Ectodermal cell (in vitro differentiated cells): ENCODE data around the gene DNAJC18.

ENCODE experiments used
- H3K27ac ChIP-seq: 2 replicates; pipeline ENCODE4 v1.7.0; 2013; ENCODE audit warnings: mild to moderate bottlenecking, low read depth, low read length; ENCODE audit not compliant: insufficient read depth, poor library complexity, severe bottlenecking
- H3K27me3 ChIP-seq: 2 replicates; pipeline ENCODE4 v1.7.0; 2013; ENCODE audit warnings: mild to moderate bottlenecking, low read length; ENCODE audit not compliant: insufficient read depth, control insufficient read depth, poor library complexity, severe bottlenecking
- H3K36me3 ChIP-seq: one replicate; pipeline ENCODE4 v1.7.0; 2013; ENCODE audit warnings: low read length; ENCODE audit not compliant: control insufficient read depth, insufficient read depth
- H3K4me1 ChIP-seq: one replicate; pipeline ENCODE4 v1.7.0; 2013; ENCODE audit warnings: low read length; ENCODE audit not compliant: control insufficient read depth, insufficient read depth
- H3K4me3 ChIP-seq: 2 replicates; pipeline ENCODE4 v1.7.0; 2013; ENCODE audit warnings: low read depth, low read length, control low read depth; ENCODE audit not compliant: insufficient read depth
- H3K9me3 ChIP-seq: 2 replicates; pipeline ENCODE4 v1.7.0; 2013; ENCODE audit warnings: mild to moderate bottlenecking, low read length, moderate library complexity; ENCODE audit not compliant: control insufficient read depth
- WGBS, 2 experiments: methylation state at CpG; one replicate each; pipeline ENCODE4 v1.1.7; 2013; ENCODE audit warnings: missing lambda C conversion rate in 2 of 2; 5-methylcytosine and 5-hydroxymethylcytosine counted together

Gene DNAJC18

DNA sequence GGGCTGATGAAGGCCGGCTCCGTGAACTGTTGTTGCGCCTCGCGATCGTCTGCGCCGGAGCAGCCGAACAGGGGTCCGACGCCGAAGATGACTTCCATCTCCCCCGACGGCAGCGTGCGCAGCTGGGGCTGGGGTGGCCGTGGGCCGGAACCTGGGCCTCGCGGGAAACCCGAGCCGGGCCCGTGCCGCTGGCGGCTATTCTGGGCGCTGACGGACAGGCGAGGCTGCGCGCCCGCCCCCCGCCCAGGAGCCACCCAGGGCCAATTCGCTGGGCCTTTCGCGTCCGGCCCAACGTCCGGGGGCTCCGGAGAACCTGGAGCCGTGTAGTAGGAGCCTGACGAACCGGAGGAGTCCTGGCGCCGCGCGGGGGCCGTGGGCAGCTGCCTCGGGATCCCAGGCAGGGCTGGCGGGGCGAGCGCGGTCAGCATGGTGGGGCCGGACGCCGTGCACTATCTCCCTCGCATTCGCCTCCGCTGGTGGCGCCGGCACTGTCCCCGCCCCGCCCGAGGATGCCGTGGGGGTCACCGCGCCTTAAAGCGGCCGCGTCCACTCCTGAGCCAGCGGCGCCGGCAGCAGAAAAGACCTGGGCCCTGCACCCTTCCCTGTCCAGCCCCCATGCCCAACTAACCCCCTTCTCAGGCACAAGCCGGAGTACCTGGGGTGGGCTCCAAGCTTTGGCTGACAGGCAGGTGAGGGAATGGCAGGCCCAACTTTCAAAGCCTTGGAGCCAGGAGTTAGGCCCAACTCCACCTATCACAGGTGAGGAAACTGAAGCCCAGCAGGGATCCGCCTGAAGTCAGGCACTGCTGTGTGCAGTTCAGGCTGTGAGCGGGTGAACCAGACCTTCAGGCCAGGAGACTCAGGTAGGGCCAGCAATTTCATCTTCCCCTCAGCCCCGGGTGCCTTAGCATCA is 44.4 kb downstream of the DNAJC18 start, which contains the start of gene PROB1:
Gene PROB1, minus strand, starts transcription at position 451 of the 913 bp plus-strand sequence. Its CDS starts 23 bp downstream, at position 428.
- peaks cover 53% of the 10 kb centered on the region for H3K27me3 ChIP-seq
- H3K4me3 ChIP-seq = peak within 1 kb of the TSS; percentile 40
- no peaks in the 10 kb centered on the region for H3K9me3 ChIP-seq
- 41 to 44% methylated on average over 76 of the region's 76 CpGs for WGBS, 2 experiments
- no peak within 1 kb of the TSS for H3K27ac ChIP-seq
- H3K36me3 ChIP-seq = no peaks in the 10 kb centered on the region
- H3K4me1 ChIP-seq = no peaks in the 10 kb centered on the region

DNA sequence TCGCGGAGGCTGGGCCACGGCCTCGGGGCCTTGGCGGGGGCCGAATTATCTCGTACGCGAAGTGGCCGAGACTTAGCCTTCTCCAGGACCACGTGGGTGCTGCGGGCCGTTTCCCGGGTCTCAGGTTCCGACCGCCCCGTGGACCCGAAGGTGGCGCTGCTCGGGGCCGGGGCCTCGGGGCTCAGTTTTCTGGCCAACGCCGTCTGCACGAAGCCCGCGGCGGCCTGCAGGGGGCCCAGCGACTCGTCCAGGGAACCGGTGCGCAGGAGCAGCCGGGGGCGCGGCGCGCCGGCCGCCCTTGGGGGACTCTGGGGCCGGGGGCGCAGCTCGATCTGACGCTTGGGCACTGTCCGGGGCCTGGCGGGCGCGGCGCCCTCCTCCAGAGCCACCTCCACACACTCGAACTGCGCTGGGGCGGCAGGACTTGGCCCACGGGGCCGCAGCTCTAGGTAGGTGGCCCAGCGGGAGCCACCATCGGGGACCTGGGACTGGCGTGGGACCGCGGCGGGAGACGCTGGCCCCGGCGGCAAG is 45.1 kb downstream of the DNAJC18 start:
- Histone ChIP-seq H3K27me3 (peaks cover 53% of the 10 kb centered on the region), H3K4me1 (no peaks in the 10 kb centered on the region), H3K9me3 (no peaks in the 10 kb centered on the region), H3K4me3 (peak overlapping the region; percentile 40), H3K27ac (no peak overlapping the region), H3K36me3 (no peaks in the 10 kb centered on the region)
- 3% methylated on average over 62 of the region's 62 CpGs for WGBS, 2 experiments

DNA sequence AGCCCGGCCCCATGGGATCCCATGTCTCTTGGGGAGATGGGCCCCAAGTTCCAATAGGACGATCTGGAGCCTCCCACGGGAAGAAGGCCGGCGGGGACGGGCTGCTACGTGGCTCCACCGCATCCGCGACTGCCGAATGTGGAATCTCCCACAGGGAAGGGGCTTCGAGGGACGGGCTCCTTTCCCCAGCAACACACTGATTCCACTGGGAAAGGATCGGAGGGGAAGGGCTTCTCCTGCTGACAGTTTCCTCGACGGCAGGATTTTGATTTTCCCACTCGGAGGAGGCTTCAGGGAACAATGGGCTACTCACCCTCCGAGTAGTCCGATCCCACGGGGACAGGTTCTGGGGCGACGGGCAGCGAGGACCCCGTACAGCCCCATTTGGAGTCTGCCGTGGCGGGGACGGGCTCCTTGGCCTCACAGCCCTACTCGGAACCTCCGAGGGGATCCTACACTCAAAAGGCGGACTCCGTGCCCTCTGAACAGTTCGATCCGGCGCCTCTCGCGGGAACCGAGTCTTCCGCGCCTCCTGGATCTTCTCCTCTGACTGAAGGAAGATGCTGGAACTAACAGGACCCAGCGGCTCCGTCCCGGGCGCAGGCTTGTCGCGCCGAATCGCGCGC is 45.7 kb downstream of the DNAJC18 start:
- peak overlapping the region; percentile 40 for H3K4me3 ChIP-seq
- no peaks in the 10 kb centered on the region for H3K36me3 ChIP-seq
- H3K27me3 ChIP-seq = peaks cover 53% of the 10 kb centered on the region
- no peaks in the 10 kb centered on the region for H3K4me1 ChIP-seq
- no peak overlapping the region for H3K27ac ChIP-seq
- 8 to 9% methylated on average over 49 of the region's 49 CpGs for WGBS, 2 experiments
- no peaks in the 10 kb centered on the region for H3K9me3 ChIP-seq

DNA sequence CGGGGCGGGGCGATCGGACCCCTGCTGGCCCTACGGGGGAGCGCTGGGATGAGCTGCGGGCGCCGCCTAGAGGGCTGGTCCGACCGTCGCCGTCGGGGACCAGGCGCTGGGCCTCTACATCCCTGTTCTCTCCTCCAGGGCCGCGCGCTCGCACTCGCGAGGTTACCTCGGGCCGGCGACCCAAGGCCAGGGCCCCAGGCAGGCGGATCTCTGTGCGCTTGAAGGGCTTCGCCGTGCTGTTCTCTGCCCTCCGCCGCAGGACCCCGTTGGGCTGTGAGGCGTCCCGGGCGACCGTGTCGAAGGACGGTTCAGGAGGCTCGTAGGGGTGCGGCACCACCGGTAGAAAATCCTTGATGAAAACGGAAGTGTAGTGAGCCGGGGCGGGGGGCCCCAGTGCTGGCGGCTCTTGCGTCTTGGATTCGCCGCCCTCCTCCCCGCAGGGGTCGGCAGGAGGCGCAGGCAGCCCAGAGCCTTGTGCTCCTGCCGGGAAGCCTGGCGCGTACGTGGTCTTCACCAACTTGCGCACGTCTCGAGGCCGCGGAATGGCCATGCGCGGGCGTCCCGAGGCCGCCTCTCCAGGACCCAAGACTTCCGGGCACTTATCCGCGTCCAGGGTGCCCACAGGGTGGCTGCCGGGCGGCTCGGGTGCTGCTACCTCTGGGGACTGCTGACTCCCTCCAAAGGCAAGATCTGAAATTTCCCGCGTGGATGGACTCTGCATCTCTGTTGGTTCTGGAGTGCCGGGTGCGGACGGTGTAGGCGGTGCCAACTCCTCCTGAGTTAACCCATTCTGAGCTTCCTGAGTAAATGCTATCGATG is 46.4 kb downstream of the DNAJC18 start:
- WGBS, 2 experiments = 1 to 2% methylated on average over 77 of the region's 77 CpGs
- H3K27ac ChIP-seq = no peak overlapping the region
- H3K36me3 ChIP-seq = no peaks in the 10 kb centered on the region
- no peaks in the 10 kb centered on the region for H3K9me3 ChIP-seq
- peaks cover 6% of the 10 kb centered on the region for H3K4me1 ChIP-seq
- peaks cover 53% of the 10 kb centered on the region for H3K27me3 ChIP-seq
- peak overlapping the region; percentile 40 for H3K4me3 ChIP-seq

DNA sequence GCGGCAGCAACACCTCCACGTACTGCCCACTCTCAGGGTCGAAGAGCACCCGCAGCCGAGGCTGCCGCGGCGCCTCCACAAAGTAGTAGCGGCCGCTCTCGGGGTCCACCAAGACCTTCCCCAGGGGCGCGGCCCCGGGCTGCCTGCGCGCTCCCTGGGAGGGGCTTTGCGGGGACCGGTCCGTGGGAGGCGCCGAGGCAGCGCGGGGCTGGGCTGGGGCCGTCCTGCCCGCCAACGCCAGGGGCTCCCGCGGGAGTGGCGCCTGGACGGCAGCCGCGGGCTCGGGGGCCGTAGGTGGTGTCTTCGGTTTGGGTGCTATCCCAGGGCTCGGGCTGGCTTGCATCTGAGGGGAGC is 47.0 kb downstream of the DNAJC18 start:
- H3K27ac ChIP-seq = no peak overlapping the region
- peaks cover 53% of the 10 kb centered on the region for H3K27me3 ChIP-seq
- H3K9me3 ChIP-seq = no peaks in the 10 kb centered on the region
- peaks cover 7% of the 10 kb centered on the region for H3K4me1 ChIP-seq
- peak overlapping the region; percentile 40 for H3K4me3 ChIP-seq
- H3K36me3 ChIP-seq = no peaks in the 10 kb centered on the region
- WGBS, 2 experiments = 20 to 21% methylated on average over 36 of the region's 36 CpGs

DNA sequence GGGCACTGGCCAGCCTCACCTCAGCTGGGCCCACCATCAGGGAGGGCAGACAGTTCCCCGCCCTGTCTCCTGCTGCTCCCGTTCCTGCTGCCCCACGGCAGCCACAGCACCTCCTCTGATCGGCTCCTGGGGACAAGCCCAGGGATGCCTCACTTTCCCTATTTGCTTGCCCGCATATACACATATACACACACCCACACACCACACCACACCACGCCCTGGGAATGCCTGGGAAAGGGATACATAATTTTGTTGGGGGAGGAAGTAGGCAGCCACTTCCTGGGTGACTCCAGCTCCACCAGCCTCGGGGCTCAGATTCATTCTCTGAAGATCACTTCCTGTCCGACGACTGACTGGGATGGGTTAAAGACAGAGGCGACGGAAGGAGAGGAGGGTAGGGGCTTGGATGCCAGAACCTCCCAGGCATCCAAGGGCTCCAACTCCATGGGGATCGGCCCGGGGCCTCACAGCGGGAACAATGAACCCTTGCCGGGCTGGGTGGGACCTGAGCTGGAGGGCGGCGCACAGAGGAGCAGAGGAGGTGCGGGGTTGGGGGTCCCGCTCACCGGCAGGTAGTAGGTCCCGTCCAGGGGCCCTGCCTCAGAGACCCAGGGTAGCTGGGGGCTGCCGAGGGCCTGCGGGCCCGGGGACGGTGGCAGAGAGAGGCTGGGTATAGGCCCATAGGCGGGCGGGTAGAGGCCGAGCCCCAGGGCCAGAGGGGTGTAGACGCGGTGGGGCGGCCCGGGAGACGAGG is 47.6 kb downstream of the DNAJC18 start:
- WGBS, 2 experiments = 73% methylated on average over 31 to 33 of the region's 33 CpGs
- no peaks in the 10 kb centered on the region for H3K9me3 ChIP-seq
- H3K27me3 ChIP-seq = peaks cover 53% of the 10 kb centered on the region
- H3K4me3 ChIP-seq = no peak overlapping the region
- peaks cover 7% of the 10 kb centered on the region for H3K4me1 ChIP-seq
- no peak overlapping the region for H3K27ac ChIP-seq
- H3K36me3 ChIP-seq = no peaks in the 10 kb centered on the region

DNA sequence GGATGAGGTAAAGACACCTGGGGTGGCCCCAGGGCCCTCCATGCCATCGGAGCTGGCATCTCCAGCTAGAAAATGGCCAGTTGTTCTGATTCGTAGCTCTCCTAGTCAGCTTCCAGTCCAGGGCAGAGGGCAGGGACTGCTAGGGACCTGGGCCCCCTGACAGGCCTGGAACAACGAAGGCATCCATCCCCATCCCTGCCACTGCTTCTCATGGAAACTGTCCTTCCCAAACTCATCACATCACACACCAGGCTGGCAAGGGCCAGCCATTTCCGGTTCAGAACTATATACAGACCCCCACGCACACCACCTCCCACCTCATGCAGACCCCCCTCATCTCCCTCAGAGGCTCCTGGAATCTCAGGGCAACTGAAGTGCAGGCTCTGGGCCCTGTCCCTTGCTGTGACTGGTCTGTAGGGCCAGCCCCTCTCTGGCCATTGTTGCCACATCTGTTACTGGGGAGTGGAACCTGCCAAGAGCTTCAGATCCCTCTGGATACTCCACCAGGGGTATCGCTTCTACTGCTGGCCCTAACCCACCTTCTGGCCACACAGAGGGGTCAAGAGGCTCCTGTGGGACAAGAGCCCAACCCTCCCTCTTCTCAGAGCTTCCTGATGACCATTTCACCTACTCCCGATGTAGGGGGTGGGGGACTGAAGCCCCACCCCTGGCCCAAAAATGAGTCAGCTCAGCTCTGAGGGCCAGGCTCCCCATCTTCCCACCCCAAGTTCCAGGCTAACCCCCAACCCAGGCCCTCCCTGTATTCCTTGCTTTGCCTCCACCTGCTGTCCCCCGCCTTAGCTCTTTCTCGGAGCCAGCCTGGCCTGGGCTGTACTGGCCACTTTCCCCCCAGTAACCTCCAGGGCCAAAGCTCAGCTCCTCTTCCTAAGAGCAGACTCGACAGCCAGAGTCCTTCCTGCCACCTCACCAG is 48.4 kb downstream of the DNAJC18 start:
- H3K4me3 ChIP-seq = no peak overlapping the region
- peaks cover 49% of the 10 kb centered on the region for H3K27me3 ChIP-seq
- H3K4me1 ChIP-seq = peaks cover 7% of the 10 kb centered on the region
- no peak overlapping the region for H3K27ac ChIP-seq
- no peaks in the 10 kb centered on the region for H3K36me3 ChIP-seq
- 89 to 91% methylated on average over 10 of the region's 10 CpGs for WGBS, 2 experiments
- no peaks in the 10 kb centered on the region for H3K9me3 ChIP-seq

DNA sequence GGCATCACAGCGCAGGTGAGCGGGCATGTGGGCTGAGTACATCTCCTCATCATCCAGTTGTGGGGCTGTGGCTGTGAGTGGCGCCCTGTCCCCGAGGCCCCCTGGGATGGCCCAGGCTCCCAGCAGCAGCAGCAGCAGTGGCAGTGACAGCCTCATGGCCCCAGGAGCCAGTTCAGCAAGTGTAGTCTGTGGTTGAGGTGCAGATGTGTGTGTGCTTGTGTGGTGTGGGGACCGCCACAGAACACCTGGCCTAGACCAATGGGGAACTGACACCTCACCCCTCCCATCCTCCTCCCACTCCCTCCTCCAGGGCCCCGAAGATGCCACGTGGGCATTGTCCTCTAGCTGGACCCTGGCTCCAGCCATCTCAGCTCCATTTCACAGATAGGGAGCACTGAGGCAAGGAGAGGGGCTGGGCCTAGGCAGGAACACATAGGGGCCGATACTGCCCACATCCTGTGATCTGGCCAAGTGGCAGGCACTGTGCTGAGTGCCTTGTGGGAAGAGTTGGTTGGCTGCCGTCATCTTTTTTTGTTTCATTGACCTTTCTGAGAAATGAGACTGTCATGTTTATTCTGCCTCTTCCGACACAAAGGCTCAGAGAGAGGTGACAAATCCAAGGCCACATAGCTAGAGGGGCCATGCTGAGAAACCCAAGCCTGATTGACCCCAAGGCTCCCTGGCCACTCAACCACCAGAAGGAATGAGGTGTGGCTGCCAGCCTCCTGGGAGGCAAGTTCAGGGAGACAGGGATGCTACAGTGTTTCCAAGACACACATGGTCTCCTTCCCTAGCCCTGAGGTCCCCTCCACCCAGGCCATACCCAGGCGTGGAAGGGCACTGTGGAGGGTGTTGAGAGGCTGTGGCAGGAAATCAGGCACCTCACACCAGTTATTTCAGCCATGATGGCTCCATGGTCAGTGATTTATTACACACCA is 49.4 kb downstream of the DNAJC18 start, which contains the start of gene MZB1:
Gene MZB1, minus strand, starts transcription at position 213 of the 938 bp plus-strand sequence. Its CDS starts 57 bp downstream, at position 156.
- H3K9me3 ChIP-seq = no peaks in the 10 kb centered on the region
- no peak within 1 kb of the TSS for H3K4me3 ChIP-seq
- no peaks in the 10 kb centered on the region for H3K36me3 ChIP-seq
- WGBS, 2 experiments = 92 to 93% methylated on average over 10 to 11 of the region's 11 CpGs
- H3K4me1 ChIP-seq = peaks cover 7% of the 10 kb centered on the region
- H3K27ac ChIP-seq = no peak within 1 kb of the TSS
- H3K27me3 ChIP-seq = peaks cover 39% of the 10 kb centered on the region
